PC-9 (cell line): ENCODE measurements around the gene DDIT4.

ENCODE experiments used
- EZH2 ChIP-seq: fragments of 200-600 bp; sonication (generic); IDR thresholded peaks from 2 replicates; pipeline ENCODE4 v1.8.0; 2017; ENCODE audit warnings: antibody characterized with exemption, low read depth
- TF ChIP-seq, protein P1 (sequence below): fragments of 200-600 bp; sonication (generic); conservative IDR thresholded peaks from 2 replicates; pipeline ENCODE4 v1.6.1; 2017; ENCODE audit warnings: mixed run types, antibody characterized with exemption, mild to moderate bottlenecking, moderate library complexity

DNA sequence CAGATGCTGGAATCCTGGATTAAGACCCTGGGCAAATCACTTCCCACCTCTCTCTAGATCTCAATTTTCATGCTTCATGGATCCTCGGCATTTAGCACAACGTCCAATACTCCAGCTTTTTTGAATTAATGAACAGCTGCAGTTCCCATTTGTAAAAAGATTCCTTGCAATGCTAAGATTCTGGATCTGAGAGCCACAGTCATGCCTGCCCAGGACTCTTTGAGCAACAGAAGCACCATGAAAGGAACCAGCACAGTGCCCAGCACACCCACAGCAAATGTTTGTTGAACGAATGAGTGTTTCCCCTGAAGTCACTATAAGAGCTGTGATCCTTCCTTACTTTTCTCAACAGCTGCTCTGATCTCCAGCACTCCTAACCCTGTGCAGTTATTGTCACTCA is 20.8 kb upstream of the DDIT4 start:
- TF ChIP-seq, protein P1, sequence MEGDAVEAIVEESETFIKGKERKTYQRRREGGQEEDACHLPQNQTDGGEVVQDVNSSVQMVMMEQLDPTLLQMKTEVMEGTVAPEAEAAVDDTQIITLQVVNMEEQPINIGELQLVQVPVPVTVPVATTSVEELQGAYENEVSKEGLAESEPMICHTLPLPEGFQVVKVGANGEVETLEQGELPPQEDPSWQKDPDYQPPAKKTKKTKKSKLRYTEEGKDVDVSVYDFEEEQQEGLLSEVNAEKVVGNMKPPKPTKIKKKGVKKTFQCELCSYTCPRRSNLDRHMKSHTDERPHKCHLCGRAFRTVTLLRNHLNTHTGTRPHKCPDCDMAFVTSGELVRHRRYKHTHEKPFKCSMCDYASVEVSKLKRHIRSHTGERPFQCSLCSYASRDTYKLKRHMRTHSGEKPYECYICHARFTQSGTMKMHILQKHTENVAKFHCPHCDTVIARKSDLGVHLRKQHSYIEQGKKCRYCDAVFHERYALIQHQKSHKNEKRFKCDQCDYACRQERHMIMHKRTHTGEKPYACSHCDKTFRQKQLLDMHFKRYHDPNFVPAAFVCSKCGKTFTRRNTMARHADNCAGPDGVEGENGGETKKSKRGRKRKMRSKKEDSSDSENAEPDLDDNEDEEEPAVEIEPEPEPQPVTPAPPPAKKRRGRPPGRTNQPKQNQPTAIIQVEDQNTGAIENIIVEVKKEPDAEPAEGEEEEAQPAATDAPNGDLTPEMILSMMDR = no peak
- TF ChIP-seq EZH2 = no peak
